Panc1 (cell line): ENCODE results near the gene PLA2G1B.

ENCODE experiments used
- CTCF ChIP-seq: fragments of 450-650 bp; IDR thresholded peaks from 2 replicates; pipeline ENCODE4 v1.5.1; 2017; ENCODE audit warnings: mild to moderate bottlenecking
- POLR2AphosphoS5 ChIP-seq: IDR thresholded peaks from 2 replicates; pipeline ENCODE4 v1.6.1; 2012; ENCODE audit warnings: mild to moderate bottlenecking, low read depth, low read length, moderate library complexity
- REST ChIP-seq, 2 experiments: IDR thresholded peaks; 2 replicates each; pipeline ENCODE4 v1.6.1; 2011 to 2012; ENCODE audit warnings: low read depth in 2 of 2, control low read depth in 1 of 2, low read length in 1 of 2, mild to moderate bottlenecking in 1 of 2, moderate library complexity in 1 of 2; ENCODE audit not compliant: insufficient read depth in 1 of 2
- SIN3A ChIP-seq: IDR thresholded peaks from 2 replicates; pipeline ENCODE4 v1.6.1; 2012; ENCODE audit warnings: low read depth, mild to moderate bottlenecking, low read length, moderate library complexity, borderline replicate concordance; ENCODE audit not compliant: insufficient read depth
- TCF7L2 ChIP-seq: IDR thresholded peaks from 2 replicates; pipeline ENCODE4 v1.6.1; 2011; ENCODE audit warnings: mild to moderate bottlenecking, low read depth, low read length, inconsistent platforms

GRCh38 chr12:120287491-120287890, 40.1 kb downstream of the PLA2G1B start:
- TF ChIP-seq CTCF = no peak
- no peak for TF ChIP-seq POLR2AphosphoS5
- TF ChIP-seq REST (IDR thresholded peaks at IDR 0.05; ENCODE audit: insufficient read depth in 1 of 2, low read depth in 2 of 2, low read length in 1 of 2) = no peak
- no peak for TF ChIP-seq SIN3A
- no peak for TF ChIP-seq TCF7L2
